ENCODE measurements around the gene CCL15. TPM values are rescaled to one million over a fixed set of nuclear protein-coding genes. Genes with fewer than 3 reads are reported as not detected.
"Not testable (repeated sequence)": the region's sequence is repeated elsewhere in the genome, so short reads cannot be mapped to it uniquely, and the experiment has no call there.

CCL15 gene
- total and polyA plus RNA-seq, 2 donors = 1.3 to 6.2 TPM

DNA sequence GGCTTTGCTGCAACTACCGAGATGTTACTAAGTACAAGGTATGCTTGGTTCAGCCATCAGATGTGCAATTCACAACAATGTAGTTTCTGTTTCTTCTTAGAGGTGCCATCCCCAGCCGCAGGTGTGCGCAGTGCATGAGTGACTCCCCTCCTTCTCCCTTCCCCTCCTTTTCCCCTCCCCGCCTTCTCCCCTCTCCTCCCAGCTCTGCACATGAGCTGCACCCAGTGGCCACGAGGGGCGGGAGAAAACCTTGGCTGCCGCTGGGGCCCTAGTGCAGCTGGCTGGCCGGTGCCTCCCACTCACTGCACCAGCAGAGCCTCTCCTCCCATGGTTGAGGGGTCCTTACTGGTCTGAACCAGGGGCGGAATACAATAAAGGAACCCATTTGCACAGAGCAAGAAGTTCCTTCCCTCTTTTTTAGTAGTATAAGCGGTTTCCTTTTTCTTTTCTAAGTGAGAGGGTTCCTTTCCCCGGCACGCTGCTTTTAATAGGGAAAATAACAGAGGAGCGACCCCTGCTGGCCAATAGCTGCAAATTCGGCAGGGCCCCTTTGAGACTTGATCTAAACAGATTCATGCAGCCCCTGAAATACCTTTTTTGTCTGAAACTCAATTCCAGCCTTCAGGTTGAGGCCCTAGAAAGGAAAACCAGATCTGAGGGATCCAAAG lies 7.8 kb upstream of the CCL15 start:
- H3K4me3 ChIP-seq (ENCODE audit: low read depth, low read length) = no peak overlapping the region
- H3K36me3 ChIP-seq (ENCODE audit: insufficient read depth) = no peaks in the 10 kb centered on the region
- no peaks in the 10 kb centered on the region for H3K4me1 ChIP-seq (ENCODE audit: insufficient read depth)
- H3K27ac ChIP-seq (ENCODE audit: low read depth) = no peak overlapping the region
- WGBS = 82% methylated on average over 14 of the region's 14 CpGs
- DNase-seq (ENCODE audit: extremely low spot score) = no peak

DNA sequence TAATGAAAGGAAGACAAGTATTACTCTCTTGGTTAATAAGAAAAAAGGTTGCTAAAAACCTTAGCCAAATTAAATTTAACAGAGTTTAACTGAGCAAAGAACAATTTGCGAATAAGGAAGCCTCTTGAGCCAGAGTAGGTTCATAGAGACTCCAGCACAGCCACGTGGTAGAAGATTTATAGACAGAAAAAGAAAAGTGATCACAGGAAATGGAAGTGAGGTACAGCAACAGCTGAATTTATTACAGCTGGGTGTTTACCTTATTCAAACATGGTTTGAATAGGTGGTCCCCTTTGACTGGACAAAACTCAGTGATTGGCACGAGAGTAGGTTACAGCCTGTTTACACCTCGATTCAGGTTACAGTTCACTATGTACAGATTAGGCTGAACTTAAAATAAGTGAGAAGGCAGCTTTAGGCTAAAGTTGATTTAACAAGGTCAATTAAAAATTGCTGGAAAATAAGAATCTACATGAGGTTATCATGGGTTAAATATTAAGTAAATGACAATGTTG lies 3.3 kb upstream of the CCL15 start:
- H3K4me1 ChIP-seq (ENCODE audit: insufficient read depth) = no peaks in the 10 kb centered on the region
- no peak overlapping the region for H3K4me3 ChIP-seq (ENCODE audit: low read depth, low read length)
- no peak overlapping the region for H3K27ac ChIP-seq (ENCODE audit: low read depth)
- no peak for DNase-seq (ENCODE audit: extremely low spot score)
- WGBS = 41% methylated on average over 4 of the region's 4 CpGs
- no peaks in the 10 kb centered on the region for H3K36me3 ChIP-seq (ENCODE audit: insufficient read depth)

DNA sequence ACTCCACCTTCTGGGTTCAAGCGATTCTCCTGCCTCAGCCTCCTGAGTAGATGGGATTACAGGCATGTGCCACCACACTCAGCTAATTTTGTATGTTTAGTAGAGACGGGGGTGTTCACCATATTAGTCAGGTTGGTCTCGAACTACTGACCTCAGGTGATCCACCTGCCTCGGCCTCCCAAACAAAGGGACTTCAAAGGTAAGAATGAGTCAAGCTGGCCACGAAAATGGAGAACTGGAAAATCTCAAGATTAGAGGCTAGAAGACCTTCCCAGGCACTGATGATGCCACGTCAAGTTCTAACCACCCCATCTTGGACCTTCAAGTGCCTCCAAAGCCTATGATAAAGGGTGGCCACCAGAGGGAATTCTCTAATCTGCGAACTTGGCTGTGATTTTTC lies 1.3 kb upstream of the CCL15 start:
- no peak overlapping the region for H3K27ac ChIP-seq (ENCODE audit: low read depth)

DNA sequence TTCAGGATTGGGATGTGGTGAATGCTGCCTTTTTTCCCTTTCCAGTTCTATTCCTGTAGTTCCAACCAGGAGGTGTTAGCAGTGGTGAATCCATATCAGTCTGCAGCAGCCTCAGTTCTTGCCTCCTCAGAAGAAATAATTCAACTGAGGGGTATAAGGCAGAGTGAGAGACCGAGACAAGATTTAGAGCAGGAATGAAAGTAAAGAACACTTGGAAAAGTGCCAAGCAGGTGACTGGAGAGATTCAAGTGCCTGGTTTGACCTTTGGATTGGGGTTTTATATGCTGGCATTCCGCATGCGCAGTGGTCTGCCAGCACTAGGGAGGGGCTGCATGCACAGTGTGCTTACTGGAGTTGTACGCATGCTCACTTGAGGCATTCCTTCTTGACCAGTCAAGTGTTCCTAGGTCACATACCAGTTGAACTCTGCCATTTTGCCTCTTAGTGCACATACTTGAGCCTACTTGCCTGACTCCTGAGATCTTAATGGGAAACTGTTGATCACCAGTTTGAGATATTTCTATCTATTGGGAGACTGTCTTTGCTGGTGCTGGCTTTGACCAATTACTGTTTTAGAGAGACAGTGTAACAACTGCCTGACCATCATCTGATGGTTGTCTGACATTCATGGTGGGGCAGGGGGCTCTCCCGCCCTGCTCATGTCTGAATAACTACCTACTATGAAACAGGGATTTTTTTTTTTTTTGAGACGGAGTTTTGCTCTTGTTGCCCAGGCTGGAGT lies 680 bp upstream of the CCL15 start:
- no peaks in the 10 kb centered on the region for H3K36me3 ChIP-seq (ENCODE audit: insufficient read depth)
- H3K4me3 ChIP-seq (ENCODE audit: low read depth, low read length) = no peak overlapping the region
- H3K27ac ChIP-seq (ENCODE audit: low read depth) = no peak overlapping the region
- 72% methylated on average over 6 of the region's 6 CpGs for WGBS
- no peak for DNase-seq (ENCODE audit: extremely low spot score)
- H3K4me1 ChIP-seq (ENCODE audit: insufficient read depth) = no peaks in the 10 kb centered on the region

More for the DNA sequence above, 1.3 kb upstream of the CCL15 start:
- no peak overlapping the region for H3K4me3 ChIP-seq (ENCODE audit: low read depth, low read length)
- no peaks in the 10 kb centered on the region for H3K4me1 ChIP-seq (ENCODE audit: insufficient read depth)
- WGBS = 86% methylated on average over 7 of the region's 7 CpGs
- H3K36me3 ChIP-seq (ENCODE audit: insufficient read depth) = no peaks in the 10 kb centered on the region
- no peak for DNase-seq (ENCODE audit: extremely low spot score)

DNA sequence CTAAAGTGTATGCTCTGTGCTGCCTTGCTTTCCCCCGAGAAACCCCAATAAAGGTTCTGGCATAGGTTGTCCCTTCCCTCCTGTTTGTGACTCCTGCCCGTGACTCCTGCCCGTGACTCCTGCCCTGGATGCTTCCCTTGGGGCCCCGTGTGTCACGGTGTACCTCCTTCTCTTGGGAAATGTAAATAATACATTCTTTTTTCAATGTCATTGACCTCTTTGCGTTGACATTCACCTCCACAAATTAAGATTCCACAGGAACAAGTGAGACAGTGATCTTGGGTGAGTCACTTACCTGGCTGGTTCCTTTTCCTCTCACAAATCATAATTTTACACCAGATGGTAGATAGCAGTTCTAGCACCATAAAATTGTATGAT lies 632 bp downstream of the CCL15 start:
- no peaks in the 10 kb centered on the region for H3K4me1 ChIP-seq (ENCODE audit: insufficient read depth)
- no peak overlapping the region for H3K27ac ChIP-seq (ENCODE audit: low read depth)
- whole genome bisulfite sequencing = 77% methylated on average over 6 of the region's 6 CpGs
- no peak overlapping the region for H3K4me3 ChIP-seq (ENCODE audit: low read depth, low read length)
- no peaks in the 10 kb centered on the region for H3K36me3 ChIP-seq (ENCODE audit: insufficient read depth)
- no peak for DNase-seq (ENCODE audit: extremely low spot score)

DNA sequence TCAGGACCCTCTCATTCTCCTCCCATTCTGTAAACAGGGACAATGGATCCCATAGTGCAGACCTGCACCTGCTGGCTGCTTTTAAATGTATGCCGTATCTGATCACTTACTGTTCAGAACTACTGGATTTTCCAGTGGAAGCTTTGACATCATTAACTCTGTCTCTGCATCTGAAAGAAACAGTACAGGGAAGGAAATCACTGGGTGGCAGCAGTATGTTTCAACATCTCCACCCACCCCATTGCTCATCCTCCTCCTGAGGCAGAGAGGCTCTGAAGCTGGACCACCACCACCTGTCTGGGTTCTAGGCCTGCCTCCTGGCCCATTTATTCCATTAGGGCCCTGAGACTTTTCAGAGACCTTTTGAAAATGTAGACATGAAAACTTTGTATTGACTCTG lies 2.6 kb downstream of the CCL15 start:
- H3K36me3 ChIP-seq (ENCODE audit: insufficient read depth) = no peaks in the 10 kb centered on the region
- H3K4me3 ChIP-seq (ENCODE audit: low read depth, low read length) = no peak overlapping the region

DNA sequence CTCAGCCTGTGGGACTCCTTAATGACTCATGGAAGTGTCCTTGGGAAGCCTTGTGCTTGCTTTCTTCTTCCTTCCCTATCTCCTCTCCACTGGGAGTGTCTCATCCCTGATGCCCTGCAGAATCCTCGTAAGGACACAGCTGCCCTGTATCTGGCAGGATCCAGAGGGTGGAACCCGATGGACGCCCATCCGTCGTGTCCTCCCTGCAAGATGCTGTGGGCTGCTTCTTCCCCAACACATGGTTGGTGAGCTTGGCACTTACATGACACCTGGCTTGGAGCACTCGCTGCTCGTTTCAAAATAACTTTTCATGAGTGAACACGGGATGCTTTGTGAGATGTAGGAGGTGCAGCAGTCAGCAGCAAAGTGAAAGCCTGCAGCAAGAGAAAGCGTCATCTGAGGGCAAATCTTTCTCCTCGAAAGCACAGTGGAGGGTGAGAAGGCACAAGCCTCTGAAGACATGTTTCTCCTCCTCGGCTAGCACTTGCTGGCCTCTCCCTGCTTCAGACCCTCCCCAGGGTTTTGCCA lies 3.3 kb downstream of the CCL15 start:
- no peak for DNase-seq (ENCODE audit: extremely low spot score)
- WGBS = 75% methylated on average over 11 of the region's 11 CpGs
- H3K4me3 ChIP-seq (ENCODE audit: low read depth, low read length) = no peak overlapping the region
- H3K4me1 ChIP-seq (ENCODE audit: insufficient read depth) = no peaks in the 10 kb centered on the region
- no peaks in the 10 kb centered on the region for H3K36me3 ChIP-seq (ENCODE audit: insufficient read depth)
- H3K27ac ChIP-seq (ENCODE audit: low read depth) = no peak overlapping the region

More for the DNA sequence above, 2.6 kb downstream of the CCL15 start:
- Histone ChIP-seq H3K27ac (ENCODE audit: low read depth) (no peak overlapping the region), H3K4me1 (ENCODE audit: insufficient read depth) (no peaks in the 10 kb centered on the region)
- WGBS = 70% methylated on average over 1 of the region's 1 CpG
- no peak for DNase-seq (ENCODE audit: extremely low spot score)

DNA sequence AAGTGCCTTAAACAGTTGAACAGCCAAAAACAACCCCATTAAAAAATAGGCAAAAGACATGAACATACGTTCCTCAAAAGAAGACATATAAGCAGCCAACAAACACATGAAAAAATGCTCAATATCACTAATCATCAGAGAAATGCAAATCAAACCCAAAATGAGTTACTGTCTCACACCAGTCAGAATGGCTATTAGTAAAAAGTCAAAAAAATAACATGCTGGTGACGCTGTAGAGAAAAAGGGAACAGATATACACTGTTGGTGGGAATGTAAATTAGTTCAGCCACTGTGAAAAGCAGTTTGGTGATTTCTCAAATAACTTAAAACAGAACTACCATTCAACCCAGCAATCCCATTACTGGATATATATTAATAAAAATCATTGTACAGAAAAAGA lies 6.0 kb downstream of the CCL15 start:
- not testable (repeated sequence) for H3K27ac ChIP-seq (ENCODE audit: low read depth); DNase-seq (ENCODE audit: extremely low spot score)
- whole genome bisulfite sequencing = 88% methylated on average over 2 of the region's 2 CpGs

DNA sequence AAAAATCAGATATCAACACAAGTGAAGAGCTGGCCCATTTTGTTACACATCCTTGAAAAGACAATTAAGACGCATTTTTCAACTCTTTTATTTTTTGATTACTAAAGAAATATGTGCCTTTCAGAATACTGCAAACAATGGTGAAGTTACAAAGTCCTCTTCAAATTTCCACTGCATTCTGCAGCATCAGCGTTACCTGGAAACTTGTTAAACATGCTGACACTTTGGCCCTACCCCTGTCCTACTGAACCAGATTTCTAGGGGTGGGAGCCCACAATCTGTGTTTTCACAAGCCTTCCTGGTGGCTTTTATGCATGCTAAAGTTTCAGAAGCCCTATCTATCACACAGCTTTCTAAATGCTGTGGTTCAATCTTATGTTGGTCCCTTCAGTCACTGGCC lies 10.3 kb downstream of the CCL15 start:
- 85% methylated on average over 2 of the region's 2 CpGs for WGBS
- DNase-seq (ENCODE audit: extremely low spot score) = no peak
- H3K27ac ChIP-seq (ENCODE audit: low read depth) = no peak overlapping the region
- H3K36me3 ChIP-seq (ENCODE audit: insufficient read depth) = no peaks in the 10 kb centered on the region
- no peak overlapping the region for H3K4me3 ChIP-seq (ENCODE audit: low read depth, low read length)
- H3K4me1 ChIP-seq (ENCODE audit: insufficient read depth) = no peaks in the 10 kb centered on the region

More for the DNA sequence above, 6.0 kb downstream of the CCL15 start:
- not testable (repeated sequence) for H3K4me3 ChIP-seq (ENCODE audit: low read depth, low read length); H3K36me3 ChIP-seq (ENCODE audit: insufficient read depth); H3K4me1 ChIP-seq (ENCODE audit: insufficient read depth)

DNA sequence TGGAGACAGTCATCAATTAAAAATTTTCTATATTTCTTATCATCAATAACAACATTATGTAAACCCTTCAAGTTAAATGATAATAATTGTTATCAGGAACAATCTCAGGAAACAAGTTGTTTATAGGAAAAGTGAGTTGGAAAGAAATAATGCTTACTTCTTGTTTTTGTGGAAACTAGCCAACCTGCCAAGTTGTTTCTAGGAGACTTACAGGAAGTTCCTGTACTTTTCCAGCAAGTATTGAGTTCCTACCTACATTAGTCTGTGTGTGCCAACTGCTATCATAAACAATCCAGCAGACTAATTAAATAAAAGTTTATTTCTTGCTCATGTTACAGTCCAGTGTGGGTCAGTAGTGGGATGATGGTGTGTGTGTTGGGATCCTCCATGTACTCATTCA lies 13.2 kb downstream of the CCL15 start:
- Histone ChIP-seq H3K4me1 (ENCODE audit: insufficient read depth) (no peaks in the 10 kb centered on the region), H3K27ac (ENCODE audit: low read depth) (no peak overlapping the region), H3K4me3 (ENCODE audit: low read depth, low read length) (no peak overlapping the region), H3K36me3 (ENCODE audit: insufficient read depth) (no peaks in the 10 kb centered on the region)
- no peak for DNase-seq (ENCODE audit: extremely low spot score)

DNA sequence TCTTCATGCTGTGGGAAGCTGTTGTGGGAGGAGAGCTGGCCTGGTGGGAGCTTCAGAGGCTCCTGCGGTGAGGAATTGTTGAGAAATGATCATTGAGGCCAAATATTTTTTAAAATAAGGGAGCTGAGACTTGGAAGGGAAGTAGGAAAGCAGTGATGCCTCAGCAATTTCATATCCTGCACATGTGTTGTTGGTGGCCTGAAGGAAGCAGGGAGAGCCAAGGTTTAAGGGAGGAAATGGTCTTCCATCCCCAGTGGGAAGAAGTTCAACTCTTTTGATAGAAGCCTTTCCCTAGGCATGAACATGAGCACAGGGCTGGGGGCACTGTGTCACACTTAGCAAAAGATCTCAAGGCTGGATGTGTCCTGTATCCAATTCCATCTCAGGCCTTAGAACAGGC lies 14.7 kb downstream of the CCL15 start, which contains the start of gene CCL14:
TSS of gene CCL14 (minus strand) at position 87 of the 400 bp plus-strand sequence. CDS start at position 7, 80 bp downstream.
- DNase-seq (ENCODE audit: extremely low spot score) = no peak
- Histone ChIP-seq H3K27ac (ENCODE audit: low read depth) (no peak within 1 kb of the TSS), H3K4me3 (ENCODE audit: low read depth, low read length) (peak within 1 kb of the TSS; percentile 10), H3K4me1 (ENCODE audit: insufficient read depth) (no peaks in the 10 kb centered on the region), H3K36me3 (ENCODE audit: insufficient read depth) (no peaks in the 10 kb centered on the region)
- WGBS = 81% methylated on average over 1 of the region's 1 CpG

DNA sequence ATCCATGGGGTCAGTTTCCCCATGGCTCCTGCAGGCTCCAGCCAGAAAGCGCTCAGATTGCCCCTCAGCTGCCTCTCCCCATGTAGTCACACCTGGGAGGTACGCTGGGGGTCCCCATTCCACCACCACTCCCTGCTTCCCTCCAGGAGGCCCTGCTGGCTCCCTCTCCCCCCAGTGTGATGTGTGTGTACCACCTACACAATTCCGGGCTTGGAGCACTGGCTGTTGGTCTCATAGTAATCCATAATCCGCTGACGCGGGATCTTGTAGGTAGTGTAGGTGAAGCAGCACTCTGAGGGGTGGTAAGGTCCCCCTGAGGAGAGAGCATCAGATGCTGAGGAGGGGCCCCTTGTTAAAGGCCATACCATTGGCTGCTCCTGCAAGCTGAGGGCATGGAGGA lies 17.2 kb downstream of the CCL15 start:
- no peaks in the 10 kb centered on the region for H3K36me3 ChIP-seq (ENCODE audit: insufficient read depth)
- no peak for DNase-seq (ENCODE audit: extremely low spot score)
- H3K4me3 ChIP-seq (ENCODE audit: low read depth, low read length) = no peak overlapping the region
- H3K4me1 ChIP-seq (ENCODE audit: insufficient read depth) = no peaks in the 10 kb centered on the region
- H3K27ac ChIP-seq (ENCODE audit: low read depth) = no peak overlapping the region
- WGBS = 93% methylated on average over 6 of the region's 6 CpGs

DNA sequence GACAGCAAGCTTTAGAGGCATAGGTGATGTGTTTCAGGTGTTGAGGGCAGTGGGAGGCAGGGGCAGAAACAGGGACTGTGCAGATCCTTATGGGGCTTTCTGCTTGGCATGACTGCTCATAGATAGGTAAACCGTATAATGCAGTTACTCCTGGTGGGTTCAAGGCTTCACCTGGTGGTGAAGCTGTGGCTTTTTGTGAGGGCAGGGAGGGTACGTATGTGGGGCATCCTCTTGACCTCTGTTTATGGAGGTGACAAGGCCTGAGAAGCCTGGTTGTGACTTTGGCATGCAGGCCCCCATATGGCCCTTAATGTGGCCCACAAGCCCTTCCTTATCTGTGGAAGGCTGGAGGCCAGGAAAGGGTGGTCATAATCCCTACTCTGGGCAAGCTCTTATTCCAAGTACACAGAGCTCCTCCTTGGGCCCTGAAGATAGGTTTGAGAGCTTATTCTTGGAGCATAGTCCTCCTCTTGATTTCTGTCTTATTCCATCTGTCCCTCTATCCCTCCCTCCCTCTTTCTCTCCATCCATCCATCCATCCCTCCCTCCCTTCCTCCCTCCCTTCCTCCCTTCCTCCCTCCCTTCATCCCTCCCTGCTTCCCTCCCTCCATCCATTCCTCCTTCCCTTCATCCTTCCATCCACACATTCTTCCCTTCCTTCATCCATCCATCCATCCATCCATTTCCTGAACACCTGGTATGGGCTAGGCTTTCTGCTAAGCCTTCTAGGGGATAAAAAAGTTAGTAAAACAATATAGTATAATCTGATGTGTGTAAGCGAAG lies 18.8 kb downstream of the CCL15 start:
- Histone ChIP-seq H3K4me1 (ENCODE audit: insufficient read depth) (no peaks in the 10 kb centered on the region), H3K36me3 (ENCODE audit: insufficient read depth) (no peaks in the 10 kb centered on the region), H3K4me3 (ENCODE audit: low read depth, low read length) (no peak overlapping the region), H3K27ac (ENCODE audit: low read depth) (no peak overlapping the region)
- DNase-seq (ENCODE audit: extremely low spot score) = no peak
- WGBS = 87% methylated on average over 3 of the region's 3 CpGs
